ENCODE data around the gene ERN1. TPM values are rescaled to one million over a fixed set of nuclear protein-coding genes. Genes with fewer than 3 reads are reported as not detected.

ERN1 gene
- polyA plus RNA-seq, 4 donors, result 2.2 to 11.3 (median 6.5) TPM

GRCh38 chr17:64056269-64057005 is 73.5 kb downstream of the ERN1 start:
- peaks cover 2 to 14% (median 6%) of the 10 kb centered on the region in 3 donors for H3K4me1 ChIP-seq (ENCODE audit: control insufficient read depth in 3 of 3, insufficient read depth in 2 of 3, low read depth in 1 of 3, low read length in 2 of 3)
- DNase-seq (peak; percentile 75 to 90), FAIRE-seq (no peak)
- H3K36me3 ChIP-seq (ENCODE audit: control insufficient read depth in 3 of 3, insufficient read depth in 2 of 3, low read depth in 1 of 3, low read length in 3 of 3), result peaks cover 10 to 72% (median 11%) of the 10 kb centered on the region in 3 donors
- H3K27me3 ChIP-seq (ENCODE audit: control insufficient read depth in 3 of 3, insufficient read depth in 3 of 3, low read length in 3 of 3), result no peaks in the 10 kb centered on the region
- no peak overlapping the region for H3K4me3 ChIP-seq (ENCODE audit: low read depth in 1 of 3, low read length in 3 of 3)
- 33 to 52% (median 37%) methylated on average over 12 of the region's 12 CpGs for WGBS, 3 donors
- H3K9me3 ChIP-seq (ENCODE audit: control insufficient read depth in 2 of 2, insufficient read depth in 1 of 2, low read depth in 1 of 2, low read length in 1 of 2), result no peaks in the 10 kb centered on the region
- peak overlapping the region; percentile 55 to 79 (median 60) for H3K27ac ChIP-seq (ENCODE audit: low read depth in 1 of 3, low read length in 2 of 3)

- H3K36me3 ChIP-seq (ENCODE audit: control insufficient read depth in 3 of 3, insufficient read depth in 2 of 3, low read depth in 1 of 3, low read length in 3 of 3), result peaks cover 15 to 74% (median 18%) of the 10 kb centered on the region in 3 donors
- no peaks in the 10 kb centered on the region for H3K9me3 ChIP-seq (ENCODE audit: control insufficient read depth in 2 of 2, insufficient read depth in 1 of 2, low read depth in 1 of 2, low read length in 1 of 2)
- peaks cover under 1 to 11% (median 5%) of the 10 kb centered on the region in 3 donors for H3K4me1 ChIP-seq (ENCODE audit: control insufficient read depth in 3 of 3, insufficient read depth in 2 of 3, low read depth in 1 of 3, low read length in 2 of 3)
- H3K4me3 ChIP-seq (ENCODE audit: low read depth in 1 of 3, low read length in 3 of 3), result no peak overlapping the region
- FAIRE-seq (no peak), DNase-seq (no peak)
- 90 to 93% (median 92%) methylated on average over 22 of the region's 22 CpGs for WGBS, 3 donors
- H3K27me3 ChIP-seq (ENCODE audit: control insufficient read depth in 3 of 3, insufficient read depth in 3 of 3, low read length in 3 of 3), result no peaks in the 10 kb centered on the region
- peak overlapping the region in 1 of 3 donors; percentile 79 for H3K27ac ChIP-seq (ENCODE audit: low read depth in 1 of 3, low read length in 2 of 3)
Measured at GRCh38 chr17:64055183-64056142, 74.5 kb downstream of the ERN1 start.

- peaks cover 17 to 74% (median 20%) of the 10 kb centered on the region in 3 donors for H3K36me3 ChIP-seq (ENCODE audit: control insufficient read depth in 3 of 3, insufficient read depth in 2 of 3, low read depth in 1 of 3, low read length in 3 of 3)
Measured at GRCh38 chr17:64054304-64054703, 75.6 kb downstream of the ERN1 start.

GRCh38 chr17:64053101-64053500 is 76.8 kb downstream of the ERN1 start:
- no peak for FAIRE-seq
- Histone ChIP-seq H3K36me3 (ENCODE audit: control insufficient read depth in 3 of 3, insufficient read depth in 2 of 3, low read depth in 1 of 3, low read length in 3 of 3) (peaks cover 23 to 82% (median 24%) of the 10 kb centered on the region in 3 donors), H3K27ac (ENCODE audit: low read depth in 1 of 3, low read length in 2 of 3) (no peak overlapping the region)

More at GRCh38 chr17:64054304-64054703, 75.6 kb downstream of the ERN1 start:
- 95 to 96% (median 96%) methylated on average over 21 of the region's 21 CpGs for WGBS, 3 donors
- no peaks in the 10 kb centered on the region for H3K9me3 ChIP-seq (ENCODE audit: control insufficient read depth in 2 of 2, insufficient read depth in 1 of 2, low read depth in 1 of 2, low read length in 1 of 2)
- no peak overlapping the region for H3K27ac ChIP-seq (ENCODE audit: low read depth in 1 of 3, low read length in 2 of 3)
- peaks cover 0 to 5% (median 0%) of the 10 kb centered on the region in 3 donors for H3K4me1 ChIP-seq (ENCODE audit: control insufficient read depth in 3 of 3, insufficient read depth in 2 of 3, low read depth in 1 of 3, low read length in 2 of 3)
- no peaks in the 10 kb centered on the region for H3K27me3 ChIP-seq (ENCODE audit: control insufficient read depth in 3 of 3, insufficient read depth in 3 of 3, low read length in 3 of 3)
- no peak overlapping the region for H3K4me3 ChIP-seq (ENCODE audit: low read depth in 1 of 3, low read length in 3 of 3)
- DNase-seq (no peak), FAIRE-seq (no peak)

GRCh38 chr17:64051153-64051552 is 78.8 kb downstream of the ERN1 start:
- Histone ChIP-seq H3K36me3 (ENCODE audit: control insufficient read depth in 3 of 3, insufficient read depth in 2 of 3, low read depth in 1 of 3, low read length in 3 of 3) (peaks cover 22 to 82% (median 30%) of the 10 kb centered on the region in 3 donors), H3K27me3 (ENCODE audit: control insufficient read depth in 3 of 3, insufficient read depth in 3 of 3, low read length in 3 of 3) (no peaks in the 10 kb centered on the region), H3K27ac (ENCODE audit: low read depth in 1 of 3, low read length in 2 of 3) (no peak overlapping the region), H3K4me1 (ENCODE audit: control insufficient read depth in 3 of 3, insufficient read depth in 2 of 3, low read depth in 1 of 3, low read length in 2 of 3) (no peaks in the 10 kb centered on the region), H3K9me3 (ENCODE audit: control insufficient read depth in 2 of 2, insufficient read depth in 1 of 2, low read depth in 1 of 2, low read length in 1 of 2) (no peaks in the 10 kb centered on the region), H3K4me3 (ENCODE audit: low read depth in 1 of 3, low read length in 3 of 3) (no peak overlapping the region)
- no peak for FAIRE-seq
- 50 to 74% (median 61%) methylated on average over 1 of the region's 1 CpG for WGBS, 3 donors
- DNase-seq, result peak in 1 of 2 donors; percentile 30

More at GRCh38 chr17:64053101-64053500, 76.8 kb downstream of the ERN1 start:
- peaks cover 0 to 5% (median 0%) of the 10 kb centered on the region in 3 donors for H3K4me1 ChIP-seq (ENCODE audit: control insufficient read depth in 3 of 3, insufficient read depth in 2 of 3, low read depth in 1 of 3, low read length in 2 of 3)
- 96 to 98% (median 97%) methylated on average over 10 of the region's 10 CpGs for WGBS, 3 donors
- H3K9me3 ChIP-seq (ENCODE audit: control insufficient read depth in 2 of 2, insufficient read depth in 1 of 2, low read depth in 1 of 2, low read length in 1 of 2), result no peaks in the 10 kb centered on the region
- H3K27me3 ChIP-seq (ENCODE audit: control insufficient read depth in 3 of 3, insufficient read depth in 3 of 3, low read length in 3 of 3), result no peaks in the 10 kb centered on the region
- H3K4me3 ChIP-seq (ENCODE audit: low read depth in 1 of 3, low read length in 3 of 3), result no peak overlapping the region
- no peak for DNase-seq

- no peak for DNase-seq
- H3K36me3 ChIP-seq (ENCODE audit: control insufficient read depth in 3 of 3, insufficient read depth in 2 of 3, low read depth in 1 of 3, low read length in 3 of 3), result peaks cover 35 to 81% (median 35%) of the 10 kb centered on the region in 3 donors
- FAIRE-seq, result no peak
Measured at GRCh38 chr17:64048805-64049204, 81.1 kb downstream of the ERN1 start.

GRCh38 chr17:64045176-64045575 is 84.8 kb downstream of the ERN1 start:
- Histone ChIP-seq H3K27ac (ENCODE audit: low read depth in 1 of 3, low read length in 2 of 3) (no peak overlapping the region), H3K4me1 (ENCODE audit: control insufficient read depth in 3 of 3, insufficient read depth in 2 of 3, low read depth in 1 of 3, low read length in 2 of 3) (peaks cover 0 to 5% (median 2%) of the 10 kb centered on the region in 3 donors), H3K36me3 (ENCODE audit: control insufficient read depth in 3 of 3, insufficient read depth in 2 of 3, low read depth in 1 of 3, low read length in 3 of 3) (peaks cover 29 to 74% (median 30%) of the 10 kb centered on the region in 3 donors), H3K4me3 (ENCODE audit: low read depth in 1 of 3, low read length in 3 of 3) (no peak overlapping the region), H3K9me3 (ENCODE audit: control insufficient read depth in 2 of 2, insufficient read depth in 1 of 2, low read depth in 1 of 2, low read length in 1 of 2) (no peaks in the 10 kb centered on the region), H3K27me3 (ENCODE audit: control insufficient read depth in 3 of 3, insufficient read depth in 3 of 3, low read length in 3 of 3) (no peaks in the 10 kb centered on the region)
- WGBS, 3 donors, result 86 to 88% (median 87%) methylated on average over 13 of the region's 13 CpGs
- FAIRE-seq, result no peak
- DNase-seq, result no peak

More at GRCh38 chr17:64048805-64049204, 81.1 kb downstream of the ERN1 start:
- Histone ChIP-seq H3K9me3 (ENCODE audit: control insufficient read depth in 2 of 2, insufficient read depth in 1 of 2, low read depth in 1 of 2, low read length in 1 of 2) (no peaks in the 10 kb centered on the region), H3K27ac (ENCODE audit: low read depth in 1 of 3, low read length in 2 of 3) (no peak overlapping the region), H3K27me3 (ENCODE audit: control insufficient read depth in 3 of 3, insufficient read depth in 3 of 3, low read length in 3 of 3) (no peaks in the 10 kb centered on the region), H3K4me3 (ENCODE audit: low read depth in 1 of 3, low read length in 3 of 3) (no peak overlapping the region), H3K4me1 (ENCODE audit: control insufficient read depth in 3 of 3, insufficient read depth in 2 of 3, low read depth in 1 of 3, low read length in 2 of 3) (no peaks in the 10 kb centered on the region)
- WGBS, 3 donors, result 92 to 95% (median 94%) methylated on average over 9 of the region's 9 CpGs
